ENCODE measurements around the gene ALK. TPM values are rescaled to one million over a fixed set of nuclear protein-coding genes. Genes with fewer than 3 reads are reported as not detected.

ALK gene
- total RNA-seq, 1 experiment from 2014 or later = not detected

- DNase-seq (ENCODE audit: low spot score) = no peak
Observed at GRCh38 chr2:29796446-29796845, 124.9 kb downstream of the ALK start.

GRCh38 chr2:29789911-29790485, 131.4 kb downstream of the ALK start:
- DNase-seq (ENCODE audit: low spot score) = no peak

- no peak for DNase-seq (ENCODE audit: low spot score)
Observed at GRCh38 chr2:29787473-29788465, 133.6 kb downstream of the ALK start.

- no peak for DNase-seq (ENCODE audit: low spot score)
Observed at GRCh38 chr2:29786361-29786760, 135.0 kb downstream of the ALK start.

- no peak for DNase-seq (ENCODE audit: low spot score)
Observed at GRCh38 chr2:29783666-29784065, 137.7 kb downstream of the ALK start.

GRCh38 chr2:29782549-29783458, 138.6 kb downstream of the ALK start:
- no peak for DNase-seq (ENCODE audit: low spot score)

GRCh38 chr2:29782087-29782486, 139.3 kb downstream of the ALK start:
- no peak for DNase-seq (ENCODE audit: low spot score)

- DNase-seq (ENCODE audit: low spot score) = no peak
Observed at GRCh38 chr2:29780906-29781305, 140.5 kb downstream of the ALK start.

GRCh38 chr2:29777161-29777560, 144.2 kb downstream of the ALK start:
- no peak for DNase-seq (ENCODE audit: low spot score)

- no peak for DNase-seq (ENCODE audit: low spot score)
Observed at GRCh38 chr2:29776406-29776805, 145.0 kb downstream of the ALK start.

GRCh38 chr2:29775937-29776336, 145.4 kb downstream of the ALK start:
- DNase-seq (ENCODE audit: low spot score) = no peak

- DNase-seq (ENCODE audit: low spot score) = no peak
Observed at GRCh38 chr2:29774624-29775023, 146.8 kb downstream of the ALK start.

- no peak for DNase-seq (ENCODE audit: low spot score)
Observed at GRCh38 chr2:29770846-29771245, 150.5 kb downstream of the ALK start.

GRCh38 chr2:29769847-29770246, 151.5 kb downstream of the ALK start:
- no peak for DNase-seq (ENCODE audit: low spot score)

- DNase-seq (ENCODE audit: low spot score) = no peak
Observed at GRCh38 chr2:29767606-29768335, 153.6 kb downstream of the ALK start.

GRCh38 chr2:29766191-29766590, 155.2 kb downstream of the ALK start:
- no peak for DNase-seq (ENCODE audit: low spot score)

GRCh38 chr2:29765721-29766120, 155.7 kb downstream of the ALK start:
- no peak for DNase-seq (ENCODE audit: low spot score)

- no peak for DNase-seq (ENCODE audit: low spot score)
Observed at GRCh38 chr2:29763371-29763770, 158.0 kb downstream of the ALK start.

GRCh38 chr2:29762239-29762638, 159.1 kb downstream of the ALK start:
- DNase-seq (ENCODE audit: low spot score) = no peak

- no peak for DNase-seq (ENCODE audit: low spot score)
Observed at GRCh38 chr2:29761278-29761677, 160.1 kb downstream of the ALK start.

- no peak for DNase-seq (ENCODE audit: low spot score)
Observed at GRCh38 chr2:29760008-29760407, 161.4 kb downstream of the ALK start.
